ENCODE results near the gene P2RX2. TPM values are rescaled to one million over a fixed set of nuclear protein-coding genes. Genes with fewer than 3 reads are reported as not detected.
A peak's percentile ranks its signal among the peaks of the same experiment; 100 is the strongest.

P2RX2 gene
- total and polyA plus RNA-seq, 2 of the 4 experiments (the other 2 are of a cell fraction) = not detected

DNA sequence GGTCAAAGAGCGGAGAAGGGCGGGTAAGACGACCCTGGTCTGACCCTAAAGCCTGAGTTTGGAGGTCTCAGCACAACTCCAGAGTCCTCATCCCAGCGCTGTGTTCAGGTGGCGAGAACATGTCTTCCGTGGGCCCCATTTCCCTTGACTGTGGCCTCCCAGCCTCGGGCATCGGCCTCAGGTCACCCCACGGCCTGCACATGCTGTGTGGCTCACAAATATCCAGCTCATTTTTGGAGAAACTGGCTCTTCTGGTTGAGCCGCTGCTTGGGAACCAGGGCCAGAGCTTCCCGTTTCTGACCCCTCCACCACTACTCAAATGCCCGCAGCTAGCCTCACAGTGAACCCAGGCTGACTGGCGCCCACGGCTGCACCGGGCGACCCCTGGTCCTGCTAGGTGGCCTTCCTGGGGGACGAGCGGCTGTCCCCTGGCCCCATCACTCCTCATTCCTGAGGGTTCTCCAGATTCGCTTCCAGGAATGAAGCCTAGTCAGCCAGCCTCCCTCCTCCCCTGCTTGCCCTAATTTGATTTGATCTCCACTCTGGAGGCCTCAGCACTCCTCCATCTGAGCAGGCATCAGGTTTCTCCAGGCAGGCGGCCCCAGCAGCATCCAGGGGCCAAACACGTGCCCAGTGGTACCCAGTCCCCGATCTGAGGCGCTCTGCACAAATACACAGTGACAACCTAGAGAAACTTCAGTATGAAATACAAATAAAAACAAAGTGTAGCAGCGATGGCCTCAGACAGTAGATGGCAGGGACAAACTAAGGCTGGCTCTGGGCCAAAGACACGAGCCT is 4.7 kb downstream of the P2RX2 start:
- H3K36me3 ChIP-seq (ENCODE audit: control insufficient read depth, insufficient read depth, low read length) = peaks cover 9% of the 10 kb centered on the region
- ChIA-PET CTCF (interaction anchor here (0.7 to 0.9 kb wide), 2 partner anchors 15 to 42 kb away, joined by 3 to 4 read pairs; no protein-coding TSS in a partner anchor), POLR2A (ENCODE audit: unreplicated experiment) (no interaction called here)
- 0 out of 2 replicates have a peak, but pooled peaks have one; percentile 2 for ATAC-seq (ENCODE audit: low read depth)
- intact Hi-C loops (cut with micrococcal nuclease) = no loop called here
- peak overlapping the region; percentile 29; the same call in 1 of the 2 replicates for H2BK20ac ChIP-seq (ENCODE audit: low read depth, low read length)
- no peak for DNase-seq
- BruUV-seq (replicated peaks) = no TSS peak
- H3K9ac ChIP-seq (ENCODE audit: low read depth, low read length) = no peak overlapping the region
- H3K4me3 ChIP-seq (ENCODE audit: insufficient read depth, low read depth, low read length) = no peak overlapping the region
- H3K27ac ChIP-seq (ENCODE audit: insufficient read depth, low read length) = peak overlapping the region; percentile 9; the same call in 1 of the 2 replicates
- peak overlapping the region; percentile 57 for H3K14ac ChIP-seq (replicated peaks; ENCODE audit: low read depth, low read length)
- no peaks in the 10 kb centered on the region; a peak in 1 of 4 replicates for H3K79me1 ChIP-seq (ENCODE audit: low read depth in 1 of 2, low read length in 2 of 2)
- peaks cover 12% of the 10 kb centered on the region for H3K4me1 ChIP-seq (ENCODE audit: control insufficient read depth, insufficient read depth, low read length)
- H3K23ac ChIP-seq (ENCODE audit: low read depth, low read length) = 0 out of 2 replicates have a peak overlapping the region, but pooled peaks have one; percentile 23
- WGBS, 2 experiments (ENCODE audit: extremely low coverage in 2 of 2, insufficient read length in 1 of 2) = 69% methylated on average over 9 of the region's 25 CpGs; no CpG with 5 or more reads in 1 of the 2 experiments
- peak overlapping the region; percentile 91 for H2AFZ ChIP-seq (replicated peaks; ENCODE audit: low read length, poor library complexity)
- H4K8ac ChIP-seq (ENCODE audit: low read depth in 2 of 2, low read length in 2 of 2) = peak overlapping the region in 1 of 2 experiments; percentile 73; a peak in 1 of 4 replicates
- peak overlapping the region; percentile 9; the same call in 1 of the 2 replicates for H3K18ac ChIP-seq (ENCODE audit: low read depth, low read length)
- H3K9me1 ChIP-seq (ENCODE audit: insufficient read depth, low read length) = peaks cover 7% of the 10 kb centered on the region; the same call in 1 of the 2 replicates
- peak overlapping the region; percentile 66 for H2AK9ac ChIP-seq (replicated peaks; ENCODE audit: low read depth, low read length, poor library complexity)
- H4K91ac ChIP-seq (ENCODE audit: insufficient read depth, low read depth, low read length) = no peak overlapping the region
- peak overlapping the region; percentile 8; the same call in 1 of the 2 replicates for H2BK120ac ChIP-seq (ENCODE audit: low read depth, low read length)
- peak overlapping the region; percentile 11 for H2BK5ac ChIP-seq (ENCODE audit: low read depth, low read length, poor library complexity, severe bottlenecking)
- no peak for TF ChIP-seq MAFK (IDR thresholded peaks at IDR 0.05; ENCODE audit: low read depth, low read length)
- no peak for TF ChIP-seq RAD21 (IDR thresholded peaks at IDR 0.05; ENCODE audit: low read length)
- no peak for TF ChIP-seq RCOR1 (IDR thresholded peaks at IDR 0.05; ENCODE audit: insufficient replicate concordance, low read length)
- no peak for TF ChIP-seq USF2 (IDR thresholded peaks at IDR 0.05; ENCODE audit: low read depth, low read length)
- no peak for TF ChIP-seq CEBPB (IDR thresholded peaks at IDR 0.05; ENCODE audit: low read depth, low read length)
- no peak for TF ChIP-seq CTCF (conservative IDR thresholded peaks at IDR 0.05; ENCODE audit: low read depth, low read length)
- TF ChIP-seq POLR2A (IDR thresholded peaks at IDR 0.05; ENCODE audit: low read depth, low read length) = no peak
- TF ChIP-seq MAZ (IDR thresholded peaks at IDR 0.05; ENCODE audit: borderline replicate concordance, low read depth, low read length) = no peak
- no peak for TF ChIP-seq ELK1 (IDR thresholded peaks at IDR 0.05; ENCODE audit: borderline replicate concordance, low read depth, low read length)
- TF ChIP-seq BHLHE40 (IDR thresholded peaks at IDR 0.05; ENCODE audit: low read depth, low read length) = no peak
- TF ChIP-seq MXI1 (IDR thresholded peaks at IDR 0.05; ENCODE audit: borderline replicate concordance, low read depth, low read length) = no peak
- no peak for TF ChIP-seq RFX5 (IDR thresholded peaks at IDR 0.05; ENCODE audit: low read depth, low read length)
- dilution Hi-C loops (cut with HindIII; ENCODE audit: low sequenced_read_pairs, unreplicated experiment) = no loop called here
- peak overlapping the region; percentile 5; the same call in 1 of the 2 replicates for H3K4me2 ChIP-seq (ENCODE audit: low read depth, low read length)
- no peak overlapping the region for H2BK15ac ChIP-seq (ENCODE audit: low read depth, low read length)
- no peak overlapping the region; the same call in 1 of the 2 replicates for H4K5ac ChIP-seq (ENCODE audit: low read depth, low read length)
- H3K4ac ChIP-seq (ENCODE audit: low read depth, low read length) = peak overlapping the region; percentile 67
- H3K9me3 ChIP-seq (ENCODE audit: control insufficient read depth, insufficient read depth, low read length) = no peaks in the 10 kb centered on the region
- peak overlapping the region; percentile 64 for H2AK5ac ChIP-seq (ENCODE audit: low read depth, low read length)
- in situ Hi-C loops (cut with MboI; ENCODE audit: low sequenced_read_pairs) = no loop called here
- peaks cover 12% of the 10 kb centered on the region for H3K27me3 ChIP-seq (ENCODE audit: control insufficient read depth, insufficient read depth, low read length)
- H4K20me1 ChIP-seq (ENCODE audit: insufficient read depth, low read length) = no peaks in the 10 kb centered on the region
- no peak overlapping the region for H3K56ac ChIP-seq (ENCODE audit: extremely low read depth, insufficient read depth, low read length)

All from IMR-90 (cell line).